Transverse colon (tissue), 4 donors: ENCODE results near the gene FNDC5. TPM values are rescaled to one million over a fixed set of nuclear protein-coding genes. Genes with fewer than 3 reads are reported as not detected.
A peak's percentile ranks its signal among the peaks of the same experiment; 100 is the strongest.
"Not testable (repeated sequence)": the region's sequence is repeated elsewhere in the genome, so short reads cannot be mapped to it uniquely, and the experiment has no call there.

Experiments
- DNase-seq: peaks from one replicate; pipeline ENCODE4 v3.0.0-alpha.2; 2019
- H3K27ac ChIP-seq, 4 donors: fragments of 200-600 bp; sonication (generic); 2 replicates each; pipeline ENCODE4 v1.5.1; 2016 to 2018; ENCODE audit warnings: inconsistent platforms in 4 of 4
- H3K27me3 ChIP-seq: fragments of 200-600 bp; sonication (generic); 2 replicates; pipeline ENCODE4 v1.5.1; 2017; ENCODE audit warnings: inconsistent platforms
- H3K36me3 ChIP-seq, 4 donors: fragments of 200-600 bp; sonication (generic); 2 replicates each; pipeline ENCODE4 v1.5.1; 2017 to 2019; ENCODE audit warnings: inconsistent platforms in 4 of 4
- H3K4me1 ChIP-seq, 4 donors: fragments of 200-600 bp; sonication (generic); 2 replicates each; pipeline ENCODE4 v1.5.1; 2017 to 2020; ENCODE audit warnings: inconsistent platforms in 4 of 4
- H3K4me3 ChIP-seq, 4 donors: fragments of 200-600 bp; sonication (generic); 1 replicate in 1 of 4; 2 replicates in 3 of 4; pipeline versions ENCODE4 v1.5.1 to v1.6.1; 2017 to 2019; ENCODE audit warnings: inconsistent platforms in 4 of 4
- H3K9me3 ChIP-seq, 2 donors: fragments of 200-600 bp; sonication (generic); 2 replicates each; pipeline ENCODE4 v1.5.1; 2017 to 2019; ENCODE audit warnings: inconsistent platforms in 2 of 2
- EP300 ChIP-seq: sonication (generic); formaldehyde crosslinking; IDR thresholded peaks from one replicate; pipeline ENCODE4 v1.6.1; 2017; ENCODE audit warnings: antibody characterized with exemption, low read depth
- POLR2A ChIP-seq: fragments of 450-650 bp; IDR thresholded peaks from one replicate; pipeline ENCODE4 v1.6.1; 2016; ENCODE audit warnings: antibody characterized with exemption, mild to moderate bottlenecking, moderate library complexity
- POLR2AphosphoS5 ChIP-seq, 3 donors: sonication (generic); formaldehyde crosslinking; IDR thresholded peaks; one replicate each; pipeline ENCODE4 v1.6.1; 2016; ENCODE audit warnings: antibody characterized with exemption in 3 of 3
- WGBS, 2 donors: methylation state at CpG; one replicate each; pipeline ENCODE4 v1.1.5; 2018; ENCODE audit warnings: low coverage in 1 of 2; 5-methylcytosine and 5-hydroxymethylcytosine counted together
- in situ Hi-C, 4 donors: fragments of 200-750 bp; cut with MboI; loops; one replicate each; pipeline versions ENCODE4 v1.15.0 to v1.15.1; 2017; ENCODE audit warnings: low sequenced_read_pairs in 3 of 4, low pct_ligation_motif_present in 1 of 4, low pct_unique_long_range_greater_than_20kb in 1 of 4
- intact Hi-C: fragments of 100-400 bp; cut with DNase I; formaldehyde crosslinking; loops from one replicate; pipeline ENCODE4 v1.15.1; 2023; ENCODE audit warnings: low total_unique reads
- total RNA-seq, 4 donors: library from RNA; depleted of rRNA; stranded (reverse); fragments of >200 nt; gene quantifications; one replicate each; pipeline ENCODE4 v1.1.0, GENCODE V29; 2016
- TF ChIP-seq, protein P1 (sequence below), 5 experiments: fragments of 200-600 bp in 3 of 5; fragments of 450-650 bp in 2 of 5; sonication (generic) in 3 of 5; IDR thresholded peaks; 1 replicate in 2 of 5; 2 replicates in 3 of 5; pipeline ENCODE4 v1.5.1; 2016 to 2017; ENCODE audit warnings: antibody characterized with exemption in 5 of 5, inconsistent platforms in 3 of 5, mild to moderate bottlenecking in 2 of 5, moderate library complexity in 1 of 5

The FNDC5 gene
- total RNA-seq, 4 donors from 2014 or later: 0.32 to 0.55 TPM; not detected in 2

DNA sequence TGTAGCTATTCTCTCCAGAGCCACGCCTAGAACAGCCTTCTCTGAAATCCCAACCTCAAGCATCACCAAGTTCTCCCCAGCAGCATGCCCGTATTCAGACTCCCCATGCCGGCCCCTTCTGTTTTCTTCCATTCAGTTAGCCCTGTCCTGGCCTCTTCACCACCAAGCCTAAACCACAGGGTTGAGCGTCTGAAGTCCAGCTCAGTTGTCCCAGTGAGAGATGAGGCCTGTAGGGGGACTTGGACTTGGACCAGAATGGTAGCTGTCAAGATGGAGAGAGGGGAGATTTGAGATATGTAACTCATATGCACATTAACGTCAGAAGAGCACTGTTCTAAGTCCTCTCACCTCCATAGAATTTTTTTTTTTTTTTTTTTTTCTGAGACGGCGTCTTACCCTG, 35.9 kb upstream of the FNDC5 start:
- no peak for DNase-seq
- TF ChIP-seq POLR2AphosphoS5 (IDR thresholded peaks at IDR 0.05): no peak
- TF ChIP-seq, protein P1, sequence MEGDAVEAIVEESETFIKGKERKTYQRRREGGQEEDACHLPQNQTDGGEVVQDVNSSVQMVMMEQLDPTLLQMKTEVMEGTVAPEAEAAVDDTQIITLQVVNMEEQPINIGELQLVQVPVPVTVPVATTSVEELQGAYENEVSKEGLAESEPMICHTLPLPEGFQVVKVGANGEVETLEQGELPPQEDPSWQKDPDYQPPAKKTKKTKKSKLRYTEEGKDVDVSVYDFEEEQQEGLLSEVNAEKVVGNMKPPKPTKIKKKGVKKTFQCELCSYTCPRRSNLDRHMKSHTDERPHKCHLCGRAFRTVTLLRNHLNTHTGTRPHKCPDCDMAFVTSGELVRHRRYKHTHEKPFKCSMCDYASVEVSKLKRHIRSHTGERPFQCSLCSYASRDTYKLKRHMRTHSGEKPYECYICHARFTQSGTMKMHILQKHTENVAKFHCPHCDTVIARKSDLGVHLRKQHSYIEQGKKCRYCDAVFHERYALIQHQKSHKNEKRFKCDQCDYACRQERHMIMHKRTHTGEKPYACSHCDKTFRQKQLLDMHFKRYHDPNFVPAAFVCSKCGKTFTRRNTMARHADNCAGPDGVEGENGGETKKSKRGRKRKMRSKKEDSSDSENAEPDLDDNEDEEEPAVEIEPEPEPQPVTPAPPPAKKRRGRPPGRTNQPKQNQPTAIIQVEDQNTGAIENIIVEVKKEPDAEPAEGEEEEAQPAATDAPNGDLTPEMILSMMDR (IDR thresholded peaks at IDR 0.05): no peak
- no peak for TF ChIP-seq EP300
- no peak for TF ChIP-seq POLR2A
- H3K27me3 ChIP-seq: peaks cover 2% of the 10 kb centered on the region
- H3K4me1 ChIP-seq: peaks cover 0 to 43% (median 21%) of the 10 kb centered on the region in 4 donors
- 84 to 100% methylated on average over 1 to 7 of the region's 7 CpGs for WGBS, 2 donors
- no peak overlapping the region for H3K4me3 ChIP-seq
- no peaks in the 10 kb centered on the region for H3K9me3 ChIP-seq
- H3K27ac ChIP-seq: peak overlapping the region; percentile 46 to 92 (median 88)
- no peaks in the 10 kb centered on the region for H3K36me3 ChIP-seq
- intact Hi-C loops: no loop called here
- in situ Hi-C loops: no loop called here

DNA sequence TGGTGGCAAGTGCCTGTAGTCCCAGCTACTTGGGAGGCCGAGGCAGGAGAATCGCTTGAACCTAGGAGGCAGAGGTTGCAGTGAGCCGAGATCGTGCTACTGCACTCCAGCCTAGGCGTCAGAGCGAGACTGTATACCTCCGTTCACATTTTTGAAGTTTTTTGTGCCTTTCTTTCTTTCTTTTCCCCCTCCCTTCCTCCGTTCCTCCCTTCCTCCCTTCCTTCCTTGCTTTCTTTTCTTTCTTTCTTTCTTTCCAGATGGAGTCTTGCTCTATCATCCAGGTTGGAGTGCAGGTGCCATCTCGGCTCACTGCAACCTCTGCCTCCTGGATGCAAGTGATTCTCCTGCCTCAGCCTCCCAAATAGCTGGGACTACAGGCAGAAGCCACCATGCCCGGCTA, 34.9 kb upstream of the FNDC5 start:
- in situ Hi-C loops, H3K36me3 ChIP-seq, DNase-seq, H3K4me3 ChIP-seq, intact Hi-C loops, H3K9me3 ChIP-seq, H3K27me3 ChIP-seq: not testable (repeated sequence)
- 78 to 80% methylated on average over 7 to 10 of the region's 10 CpGs for WGBS, 2 donors
- Histone ChIP-seq H3K27ac (peak overlapping the region; percentile 83 to 92 (median 88)), H3K4me1 (peaks cover 0 to 48% (median 27%) of the 10 kb centered on the region in 4 donors)

DNA sequence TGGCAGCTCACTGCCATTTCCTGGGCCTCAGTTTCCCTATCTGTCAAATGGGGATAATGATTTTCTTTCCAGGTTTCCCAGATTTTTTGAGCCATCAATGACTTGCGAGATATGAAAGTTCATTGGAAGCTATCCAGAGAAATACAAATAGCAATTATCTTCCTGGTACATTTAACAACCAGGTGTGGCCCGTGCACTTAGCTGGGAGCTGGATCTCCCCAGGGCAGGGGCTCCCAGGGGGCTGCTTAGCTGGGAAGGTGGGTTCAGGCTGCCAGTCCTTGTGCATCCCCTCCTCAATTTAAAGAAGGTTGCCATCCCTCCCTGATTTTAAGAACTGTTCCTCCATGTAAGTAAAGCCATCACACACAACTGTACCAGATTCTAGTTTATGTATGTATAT, 34.1 kb upstream of the FNDC5 start:
- Histone ChIP-seq H3K27ac (peak overlapping the region; percentile 83 to 92 (median 88)), H3K27me3 (peaks cover 5% of the 10 kb centered on the region), H3K9me3 (no peaks in the 10 kb centered on the region), H3K4me3 (no peak overlapping the region), H3K4me1 (peaks cover 0 to 50% (median 31%) of the 10 kb centered on the region in 4 donors), H3K36me3 (no peaks in the 10 kb centered on the region)
- TF ChIP-seq, protein P1 (IDR thresholded peaks at IDR 0.05): no peak
- TF ChIP-seq POLR2AphosphoS5 (IDR thresholded peaks at IDR 0.05) (no peak), EP300 (no peak), POLR2A (peak; percentile 17)
- DNase-seq: peak; percentile 72
- 49 to 83% methylated on average over 2 of the region's 2 CpGs for WGBS, 2 donors
- in situ Hi-C loops: no loop called here
- intact Hi-C loops: no loop called here

DNA sequence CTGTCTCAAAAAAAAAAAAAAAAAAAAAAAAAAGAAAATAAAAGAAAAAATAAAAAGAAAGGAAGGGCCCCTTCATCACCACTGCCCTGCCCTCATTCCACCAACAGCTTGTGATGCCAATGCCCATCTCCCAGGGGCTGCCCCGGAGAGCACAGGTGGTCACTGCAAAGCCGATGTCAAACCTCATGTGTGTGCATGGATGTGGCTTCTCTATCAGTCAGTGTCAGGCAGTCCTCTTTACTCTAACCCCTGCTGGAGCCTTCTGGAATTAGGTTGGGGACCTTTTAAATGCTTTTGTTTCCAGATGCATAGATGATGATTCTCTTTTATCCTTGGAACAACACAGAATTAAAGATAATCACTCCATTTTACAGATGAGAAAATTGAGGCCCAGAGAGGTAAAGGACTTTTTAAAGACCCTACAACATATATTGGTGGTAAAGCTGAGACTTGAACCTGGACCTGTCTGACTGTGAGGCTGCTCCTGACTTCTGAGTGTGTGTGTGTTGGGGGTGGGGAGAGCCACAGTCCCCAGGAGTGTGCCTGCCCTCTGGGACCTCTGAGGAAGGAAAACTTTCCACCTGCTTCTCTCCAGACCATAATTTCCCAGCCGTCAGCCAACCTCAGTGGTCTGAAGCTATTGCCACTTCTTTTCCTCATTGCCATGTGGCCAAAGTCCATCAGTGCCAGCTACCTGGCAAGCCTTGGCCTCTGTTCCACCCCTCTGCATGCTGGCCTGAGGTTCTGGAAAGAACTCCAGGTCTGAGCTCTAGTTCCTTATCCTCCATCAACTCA, 33.5 kb upstream of the FNDC5 start:
- peaks cover 5% of the 10 kb centered on the region for H3K27me3 ChIP-seq
- no peaks in the 10 kb centered on the region for H3K36me3 ChIP-seq
- peak; percentile 86 for DNase-seq
- H3K27ac ChIP-seq: peak overlapping the region; percentile 83 to 92 (median 88)
- no peak overlapping the region for H3K4me3 ChIP-seq
- 53% methylated on average over 3 of the region's 3 CpGs; no CpG with 5 or more reads in 1 of the 2 donors for WGBS, 2 donors
- in situ Hi-C loops (no loop called here), intact Hi-C loops (no loop called here)
- H3K9me3 ChIP-seq: no peaks in the 10 kb centered on the region
- TF ChIP-seq POLR2AphosphoS5 (IDR thresholded peaks at IDR 0.05) (peak in 1 of 3 donors; percentile 71), EP300 (no peak)
- TF ChIP-seq, protein P1 (IDR thresholded peaks at IDR 0.05): peak in 1 of 5 experiments; percentile 35
- peaks cover 0 to 55% (median 31%) of the 10 kb centered on the region in 4 donors for H3K4me1 ChIP-seq
